OCI-LY1 (cell line): ENCODE measurements around the gene ATP6V0A1.
"Not testable (repeated sequence)": the region's sequence is repeated elsewhere in the genome, so short reads cannot be mapped to it uniquely, and the experiment has no call there.

Experiments used
- H2AFZ ChIP-seq: fragments of 200-600 bp; sonication (generic), shearing (Covaris generic); 2 replicates; pipeline ENCODE4 v1.6.0; 2014; ENCODE audit warnings: antibody characterized with exemption, mild to moderate bottlenecking, low read length
- H3F3A ChIP-seq: fragments of 200-600 bp; sonication (generic), shearing (Covaris generic); 2 replicates; pipeline ENCODE4 v1.6.0; 2014; ENCODE audit warnings: mild to moderate bottlenecking, antibody characterized with exemption, low read length, moderate library complexity; ENCODE audit not compliant: insufficient read depth
- H3K27ac ChIP-seq: fragments of 200-600 bp; sonication (generic); 2 replicates; pipeline ENCODE4 v1.5.1; 2014; ENCODE audit warnings: low read length, mixed run types, mild to moderate bottlenecking, low read depth; ENCODE audit not compliant: poor library complexity, severe bottlenecking
- H3K27me3 ChIP-seq: fragments of 200-600 bp; sonication (generic); 2 replicates; pipeline ENCODE4 v1.6.0; 2014; ENCODE audit warnings: antibody characterized with exemption, mild to moderate bottlenecking, low read length, moderate library complexity; ENCODE audit not compliant: insufficient read depth
- H3K36me3 ChIP-seq: fragments of 200-600 bp; sonication (generic); 2 replicates; pipeline ENCODE4 v1.6.1; 2014; ENCODE audit warnings: mild to moderate bottlenecking, antibody characterized with exemption, low read length, moderate library complexity, mixed read lengths; ENCODE audit not compliant: insufficient read depth
- H3K4me1 ChIP-seq: fragments of 200-600 bp; sonication (generic); 2 replicates; pipeline ENCODE4 v1.5.1; 2014; ENCODE audit warnings: mild to moderate bottlenecking, low read length, moderate library complexity; ENCODE audit not compliant: insufficient read depth, severe bottlenecking
- H3K4me2 ChIP-seq: fragments of 200-600 bp; sonication (generic), shearing (Covaris generic); 2 replicates; pipeline ENCODE4 v1.6.1; 2014; ENCODE audit warnings: low read length
- H3K4me3 ChIP-seq: fragments of 200-600 bp; sonication (generic); 2 replicates; pipeline ENCODE4 v1.5.1; 2014; ENCODE audit warnings: low read length, low read depth, mild to moderate bottlenecking, mixed read lengths; ENCODE audit not compliant: poor library complexity, severe bottlenecking
- H3K79me2 ChIP-seq: fragments of 200-600 bp; shearing (Covaris generic); 2 replicates; pipeline ENCODE4 v1.6.1; 2016; ENCODE audit warnings: mixed run types, low read length, mixed read lengths; ENCODE audit not compliant: insufficient read depth
- H3K9ac ChIP-seq: fragments of 200-600 bp; sonication (generic), shearing (Covaris generic); 2 replicates; pipeline ENCODE4 v1.6.1; 2014; ENCODE audit warnings: mild to moderate bottlenecking, low read length, mixed read lengths
- H3K9me2 ChIP-seq: fragments of 200-600 bp; sonication (generic), shearing (Covaris generic); 2 replicates; pipeline ENCODE4 v1.6.1; 2014; ENCODE audit warnings: low read depth, mild to moderate bottlenecking, low read length, mixed read lengths
- H3K9me3 ChIP-seq: fragments of 200-600 bp; shearing (Covaris generic); 2 replicates; pipeline ENCODE4 v1.6.1; 2014; ENCODE audit warnings: low read length, mixed read lengths
- H4K20me1 ChIP-seq: fragments of 200-600 bp; sonication (generic), shearing (Covaris generic); 2 replicates; pipeline ENCODE4 v1.6.0; 2016; ENCODE audit warnings: mild to moderate bottlenecking, low read length; ENCODE audit not compliant: insufficient read depth
- EZH2 ChIP-seq: fragments of 200-600 bp; sonication (generic), shearing (Covaris generic); IDR thresholded peaks from 2 replicates; pipeline ENCODE4 v1.8.0; 2017; ENCODE audit warnings: borderline replicate concordance, mixed run types, mild to moderate bottlenecking, antibody characterized with exemption, low read length, moderate library complexity, mixed read lengths
- TF ChIP-seq, protein P1 (sequence below): fragments of 200-600 bp; sonication (generic), shearing (Covaris generic); IDR thresholded peaks from 2 replicates; pipeline ENCODE4 v1.5.1; 2017; ENCODE audit warnings: mild to moderate bottlenecking, antibody characterized with exemption, low read length, moderate library complexity, mixed read lengths

The ATP6V0A1 gene

DNA sequence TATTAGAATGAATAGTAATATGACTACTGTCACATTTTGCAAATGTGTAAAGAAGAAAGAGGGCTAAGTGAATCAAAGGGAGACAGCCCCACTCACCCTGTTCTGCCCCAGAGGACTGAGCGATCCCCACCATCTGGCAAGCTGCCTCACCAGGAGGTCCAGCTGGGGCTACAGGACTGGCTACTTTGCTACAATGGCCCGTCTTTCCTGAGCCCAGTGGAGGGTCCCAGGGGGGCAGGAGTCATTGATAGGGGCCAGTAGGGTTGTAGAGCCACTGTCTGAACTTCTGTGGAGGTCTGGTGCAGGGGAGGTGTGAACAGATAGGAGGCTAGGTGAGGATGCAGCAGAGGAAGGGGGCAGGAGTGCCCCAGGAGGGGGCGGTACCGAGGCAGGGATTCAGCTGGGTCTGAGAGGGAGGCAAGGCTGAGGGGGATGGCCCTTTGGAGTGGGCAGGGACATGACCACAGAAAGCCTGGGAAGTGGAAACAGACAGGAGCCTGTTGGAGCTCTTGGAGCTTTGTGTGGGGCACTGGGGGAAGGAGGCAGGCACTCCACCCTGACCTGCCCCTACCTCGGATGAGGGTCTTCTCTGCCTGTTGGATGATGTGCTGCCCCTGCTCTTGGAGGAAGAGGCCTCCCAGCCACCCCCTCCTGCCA lies 97.4 kb downstream of the ATP6V0A1 start:
- H3K4me1 ChIP-seq: peaks cover 18% of the 10 kb centered on the region
- H3K79me2 ChIP-seq, H3F3A ChIP-seq, H3K36me3 ChIP-seq, H3K27ac ChIP-seq, H2AFZ ChIP-seq, H3K9ac ChIP-seq, H3K9me2 ChIP-seq, H3K27me3 ChIP-seq, H4K20me1 ChIP-seq, H3K4me2 ChIP-seq, H3K4me3 ChIP-seq, H3K9me3 ChIP-seq: not testable (repeated sequence)
- TF ChIP-seq, protein P1, sequence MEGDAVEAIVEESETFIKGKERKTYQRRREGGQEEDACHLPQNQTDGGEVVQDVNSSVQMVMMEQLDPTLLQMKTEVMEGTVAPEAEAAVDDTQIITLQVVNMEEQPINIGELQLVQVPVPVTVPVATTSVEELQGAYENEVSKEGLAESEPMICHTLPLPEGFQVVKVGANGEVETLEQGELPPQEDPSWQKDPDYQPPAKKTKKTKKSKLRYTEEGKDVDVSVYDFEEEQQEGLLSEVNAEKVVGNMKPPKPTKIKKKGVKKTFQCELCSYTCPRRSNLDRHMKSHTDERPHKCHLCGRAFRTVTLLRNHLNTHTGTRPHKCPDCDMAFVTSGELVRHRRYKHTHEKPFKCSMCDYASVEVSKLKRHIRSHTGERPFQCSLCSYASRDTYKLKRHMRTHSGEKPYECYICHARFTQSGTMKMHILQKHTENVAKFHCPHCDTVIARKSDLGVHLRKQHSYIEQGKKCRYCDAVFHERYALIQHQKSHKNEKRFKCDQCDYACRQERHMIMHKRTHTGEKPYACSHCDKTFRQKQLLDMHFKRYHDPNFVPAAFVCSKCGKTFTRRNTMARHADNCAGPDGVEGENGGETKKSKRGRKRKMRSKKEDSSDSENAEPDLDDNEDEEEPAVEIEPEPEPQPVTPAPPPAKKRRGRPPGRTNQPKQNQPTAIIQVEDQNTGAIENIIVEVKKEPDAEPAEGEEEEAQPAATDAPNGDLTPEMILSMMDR: peak; percentile 16; the same call in 1 of the 2 replicates

DNA sequence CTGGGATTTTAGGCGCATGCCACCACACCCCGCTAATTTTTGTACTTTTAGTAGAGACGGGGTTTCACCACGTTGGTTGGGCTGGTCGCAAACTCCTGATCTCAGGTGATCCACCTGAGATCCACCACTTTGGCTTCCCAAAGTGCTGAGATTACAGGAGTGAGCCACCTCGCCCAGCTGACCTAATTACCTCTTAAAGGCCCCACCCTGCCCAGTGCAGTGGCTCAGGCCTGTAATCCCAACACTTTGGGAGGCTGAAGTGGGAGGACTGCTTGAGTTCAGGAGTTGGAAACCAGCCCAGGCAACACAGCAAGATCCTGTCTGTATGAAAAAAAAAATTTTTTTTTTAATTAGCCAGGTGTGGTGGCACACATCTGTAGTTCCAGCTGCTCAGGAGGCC lies 100.4 kb downstream of the ATP6V0A1 start:
- Histone ChIP-seq H3K9me2 (no peaks in the 10 kb centered on the region), H3K36me3 (no peaks in the 10 kb centered on the region), H3K27me3 (no peaks in the 10 kb centered on the region), H3K27ac (no peak overlapping the region), H3K9me3 (no peaks in the 10 kb centered on the region), H3K79me2 (no peaks in the 10 kb centered on the region), H3K4me3 (no peak overlapping the region), H3K9ac (no peak overlapping the region), H3K4me2 (no peak overlapping the region), H4K20me1 (no peaks in the 10 kb centered on the region), H2AFZ (no peak overlapping the region), H3F3A (no peaks in the 10 kb centered on the region), H3K4me1 (peaks cover 38% of the 10 kb centered on the region)
- no peak for TF ChIP-seq EZH2
- TF ChIP-seq, protein P1: no peak

DNA sequence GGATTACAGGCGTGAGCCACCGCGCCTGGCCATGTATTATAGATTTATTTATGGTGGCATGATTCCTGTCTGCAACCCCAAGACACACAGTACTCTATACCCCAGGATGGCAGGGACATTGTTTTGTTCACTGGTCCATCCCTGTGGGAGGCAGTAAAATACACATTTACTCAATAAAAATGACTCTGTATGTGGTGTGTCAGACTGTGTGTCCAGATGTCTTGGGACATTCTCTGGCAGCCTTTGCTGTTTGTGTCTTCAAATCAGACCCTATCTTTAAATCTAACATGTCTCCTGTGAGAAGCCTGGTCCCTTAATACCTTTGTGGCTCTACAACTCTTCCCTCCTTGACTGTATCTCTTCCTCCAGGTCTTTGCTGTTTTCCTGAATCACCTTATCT lies 101.6 kb downstream of the ATP6V0A1 start:
- no peaks in the 10 kb centered on the region for H3F3A ChIP-seq
- no peak overlapping the region for H2AFZ ChIP-seq
- peaks cover 33% of the 10 kb centered on the region for H3K4me1 ChIP-seq
- no peaks in the 10 kb centered on the region for H3K27me3 ChIP-seq
- no peak overlapping the region for H3K4me3 ChIP-seq
- H3K27ac ChIP-seq: no peak overlapping the region
- H3K79me2 ChIP-seq: no peaks in the 10 kb centered on the region
- H3K4me2 ChIP-seq: no peak overlapping the region
- TF ChIP-seq EZH2: no peak
- TF ChIP-seq, protein P1: no peak
- no peak overlapping the region for H3K9ac ChIP-seq
- H3K36me3 ChIP-seq: peaks cover 10% of the 10 kb centered on the region
- H4K20me1 ChIP-seq: no peaks in the 10 kb centered on the region
- H3K9me2 ChIP-seq: no peaks in the 10 kb centered on the region
- H3K9me3 ChIP-seq: no peaks in the 10 kb centered on the region
